ENCODE data around the gene FCHO1. TPM values are rescaled to one million over a fixed set of nuclear protein-coding genes. Genes with fewer than 3 reads are reported as not detected.

FCHO1 gene
- total and polyA plus RNA-seq, 2 donors (not counting 3 experiments of a cell fraction or from before 2014, with no cell fraction given) = 0.66 to 1.6 TPM

GRCh38 chr19:17751912-17752273 is 616 bp downstream of the FCHO1 start:
- FAIRE-seq = no peak
- no TSS peak for BruUV-seq (replicated peaks)
- intact Hi-C loops (cut with micrococcal nuclease) = no loop called here
- H3K9me1 ChIP-seq (replicated peaks; ENCODE audit: control insufficient read depth, extremely low read depth, insufficient read depth, low read length) = no peaks in the 10 kb centered on the region
- no peak overlapping the region for H2AFZ ChIP-seq (ENCODE audit: low read depth, low read length)
- H3K27me3 ChIP-seq (ENCODE audit: control insufficient read depth in 2 of 2, insufficient read depth in 2 of 2, low read length in 2 of 2) = peaks cover 0 to 2% of the 10 kb centered on the region in 2 experiments
- H3K9me3 ChIP-seq (replicated peaks; ENCODE audit: control insufficient read depth, insufficient read depth, low read length) = no peaks in the 10 kb centered on the region
- ChIA-PET CTCF (interaction anchor here (1.2 kb wide), 2 partner anchors 14 to 100 kb away, joined by 3 to 4 read pairs; no protein-coding TSS in a partner anchor), POLR2A (no interaction called here)
- no peak overlapping the region for H3K4me2 ChIP-seq (ENCODE audit: insufficient read depth, low read length)
- no peak overlapping the region for H3K4me3 ChIP-seq (replicated peaks in 1 of 3; ENCODE audit: insufficient read depth in 1 of 3, low read depth in 1 of 3, low read length in 3 of 3)
- TF ChIP-seq GATA2 (IDR thresholded peaks at IDR 0.05; ENCODE audit: insufficient read depth, insufficient read length, low read depth, low read length) (no peak), POLR2AphosphoS5 (IDR thresholded peaks at IDR 0.05; ENCODE audit: insufficient read depth, low read depth, low read length) (no peak), JUN (IDR thresholded peaks at IDR 0.05; ENCODE audit: borderline replicate concordance, insufficient read depth, insufficient read length, low read depth) (no peak), FOS (IDR thresholded peaks at IDR 0.05; ENCODE audit: borderline replicate concordance, insufficient read depth, low read length) (no peak), EZH2 (IDR thresholded peaks at IDR 0.05; ENCODE audit: borderline replicate concordance, low read depth, low read length, severe bottlenecking) (no peak), MYC (IDR thresholded peaks at IDR 0.05; ENCODE audit: low read depth, low read length) (no peak), POLR2A (IDR thresholded peaks at IDR 0.05; ENCODE audit: low read depth, low read length) (no peak)
- TF ChIP-seq, protein P1, sequence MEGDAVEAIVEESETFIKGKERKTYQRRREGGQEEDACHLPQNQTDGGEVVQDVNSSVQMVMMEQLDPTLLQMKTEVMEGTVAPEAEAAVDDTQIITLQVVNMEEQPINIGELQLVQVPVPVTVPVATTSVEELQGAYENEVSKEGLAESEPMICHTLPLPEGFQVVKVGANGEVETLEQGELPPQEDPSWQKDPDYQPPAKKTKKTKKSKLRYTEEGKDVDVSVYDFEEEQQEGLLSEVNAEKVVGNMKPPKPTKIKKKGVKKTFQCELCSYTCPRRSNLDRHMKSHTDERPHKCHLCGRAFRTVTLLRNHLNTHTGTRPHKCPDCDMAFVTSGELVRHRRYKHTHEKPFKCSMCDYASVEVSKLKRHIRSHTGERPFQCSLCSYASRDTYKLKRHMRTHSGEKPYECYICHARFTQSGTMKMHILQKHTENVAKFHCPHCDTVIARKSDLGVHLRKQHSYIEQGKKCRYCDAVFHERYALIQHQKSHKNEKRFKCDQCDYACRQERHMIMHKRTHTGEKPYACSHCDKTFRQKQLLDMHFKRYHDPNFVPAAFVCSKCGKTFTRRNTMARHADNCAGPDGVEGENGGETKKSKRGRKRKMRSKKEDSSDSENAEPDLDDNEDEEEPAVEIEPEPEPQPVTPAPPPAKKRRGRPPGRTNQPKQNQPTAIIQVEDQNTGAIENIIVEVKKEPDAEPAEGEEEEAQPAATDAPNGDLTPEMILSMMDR (IDR thresholded peaks at IDR 0.05; ENCODE audit: extremely low read depth in 1 of 2, insufficient read depth in 1 of 2, low read depth in 1 of 2, low read length in 2 of 2) = no peak
- TF ChIP-seq, protein P2, sequence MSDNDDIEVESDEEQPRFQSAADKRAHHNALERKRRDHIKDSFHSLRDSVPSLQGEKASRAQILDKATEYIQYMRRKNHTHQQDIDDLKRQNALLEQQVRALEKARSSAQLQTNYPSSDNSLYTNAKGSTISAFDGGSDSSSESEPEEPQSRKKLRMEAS (IDR thresholded peaks at IDR 0.05; ENCODE audit: insufficient read depth, insufficient read length) = no peak
- no peak for DNase-seq (ENCODE audit: low read depth, low spot score)
- H3K9ac ChIP-seq (replicated peaks; ENCODE audit: extremely low read depth, insufficient read depth, low read length) = no peak overlapping the region
- H3K4me1 ChIP-seq (ENCODE audit: control insufficient read depth, extremely low read depth, insufficient read depth, low read length) = peaks cover 4% of the 10 kb centered on the region
- no peak overlapping the region for H3K27ac ChIP-seq (ENCODE audit: insufficient read depth, low read depth, low read length)
- H3K79me2 ChIP-seq (ENCODE audit: control insufficient read depth, insufficient read depth, low read length) = no peaks in the 10 kb centered on the region
- H4K20me1 ChIP-seq (replicated peaks; ENCODE audit: control insufficient read depth, extremely low read depth, insufficient read depth, low read length) = no peaks in the 10 kb centered on the region
- dilution Hi-C loops (cut with MboI; ENCODE audit: extremely low pct_ligation_motif_present, low sequenced_read_pairs) = no loop called here
- no peaks in the 10 kb centered on the region for H3K36me3 ChIP-seq (ENCODE audit: control insufficient read depth in 2 of 2, extremely low read depth in 1 of 2, insufficient read depth in 2 of 2, low read length in 2 of 2)
